Calu3 (cell line): Measurements from ENCODE around the gene GOLGA8T. TPM values are rescaled to one million over a fixed set of nuclear protein-coding genes. Genes with fewer than 3 reads are reported as not detected.
"Not testable (repeated sequence)": the region's sequence is repeated elsewhere in the genome, so short reads cannot be mapped to it uniquely, and the experiment has no call there.

Experiments used
- BruUV-seq: library from RNA; stranded (reverse); fragments of 400-500 nt; replicated peaks from 2 replicates; lab custom pipeline; 2021; lab: Mats Ljungman, UMichigan
- CTCF ChIA-PET: fragments of 300-600 bp; sonication (Branson Sonifier 250); formaldehyde crosslinking; loops from one replicate; lab custom pipeline; 2022; ENCODE audit warnings: antibody characterized with exemption; lab: Charles Lee
- DNase-seq: peaks from one replicate; pipeline ENCODE4 v3.0.0; 2022
- H3K27ac Mint-ChIP-seq: one replicate; pipeline ENCODE4 v1.8.0; 2022; ENCODE audit warnings: mixed read lengths; ENCODE audit not compliant: unreplicated experiment
- H3K27me3 Mint-ChIP-seq: one replicate; pipeline ENCODE4 v1.8.0; 2022; ENCODE audit warnings: mixed read lengths; ENCODE audit not compliant: unreplicated experiment
- H3K36me3 Mint-ChIP-seq: one replicate; pipeline ENCODE4 v1.8.0; 2022; ENCODE audit warnings: mild to moderate bottlenecking, moderate library complexity, mixed read lengths; ENCODE audit not compliant: insufficient read depth, unreplicated experiment
- H3K4me1 Mint-ChIP-seq: one replicate; pipeline ENCODE4 v1.8.0; 2022; ENCODE audit warnings: mild to moderate bottlenecking, low read depth, mixed read lengths; ENCODE audit not compliant: unreplicated experiment
- H3K4me3 Mint-ChIP-seq: one replicate; pipeline ENCODE4 v1.8.0; 2022; ENCODE audit warnings: mild to moderate bottlenecking, low read depth, moderate library complexity, mixed read lengths; ENCODE audit not compliant: unreplicated experiment
- H3K9me3 Mint-ChIP-seq: one replicate; pipeline ENCODE4 v1.8.0; 2022; ENCODE audit warnings: low read depth, mixed read lengths; ENCODE audit not compliant: unreplicated experiment
- intact Hi-C: fragments of 100-400 bp; cut with micrococcal nuclease; formaldehyde crosslinking; loops from one replicate; pipeline ENCODE4 v1.10.0; 2022; ENCODE audit not compliant: unreplicated experiment
- total RNA-seq: library from RNA; stranded (reverse); gene quantifications from 2 replicates; pipeline ENCODE4 v1.2.3, GENCODE V29; 2022

GOLGA8T gene
- total RNA-seq, 1 experiment from 2014 or later = not detected

DNA sequence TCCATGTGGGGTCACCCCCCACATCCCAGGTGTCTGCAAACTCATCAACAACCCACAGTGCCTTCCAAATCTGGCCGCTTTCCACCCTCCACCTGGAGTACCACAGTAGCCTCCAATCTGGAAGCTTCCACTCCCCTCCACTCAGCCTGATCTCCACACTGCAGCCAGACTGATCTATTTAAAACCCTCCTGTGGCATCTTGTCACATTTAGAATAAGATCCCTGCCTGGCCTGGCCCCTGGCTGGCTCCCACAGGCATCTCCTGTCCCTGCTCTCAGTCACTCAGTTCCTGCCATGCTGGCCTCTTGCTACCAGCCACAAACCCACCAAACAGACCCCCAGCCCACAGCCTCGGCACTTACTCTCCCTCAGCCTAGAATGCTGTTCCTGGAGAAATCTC is 28.9 kb downstream of the GOLGA8T start:
- H3K9me3 Mint-ChIP-seq, CTCF ChIA-PET, BruUV-seq, H3K4me1 Mint-ChIP-seq, H3K4me3 Mint-ChIP-seq, H3K27ac Mint-ChIP-seq, DNase-seq, H3K36me3 Mint-ChIP-seq, H3K27me3 Mint-ChIP-seq, intact Hi-C loops: not testable (repeated sequence)

- not testable (repeated sequence) for H3K36me3 Mint-ChIP-seq, H3K4me3 Mint-ChIP-seq, BruUV-seq
These were observed 29.4 kb downstream of the GOLGA8T start for GRCh38 chr15:30164257-30164656.

GRCh38 chr15:30167403-30167802 is 32.6 kb downstream of the GOLGA8T start:
- H3K4me3 Mint-ChIP-seq, H3K27me3 Mint-ChIP-seq, H3K27ac Mint-ChIP-seq, CTCF ChIA-PET, H3K9me3 Mint-ChIP-seq, intact Hi-C loops, H3K4me1 Mint-ChIP-seq, DNase-seq, H3K36me3 Mint-ChIP-seq, BruUV-seq: not testable (repeated sequence)

More at GRCh38 chr15:30164257-30164656, 29.4 kb downstream of the GOLGA8T start:
- CTCF ChIA-PET, H3K27ac Mint-ChIP-seq, H3K4me1 Mint-ChIP-seq, DNase-seq, intact Hi-C loops, H3K9me3 Mint-ChIP-seq, H3K27me3 Mint-ChIP-seq: not testable (repeated sequence)

DNA sequence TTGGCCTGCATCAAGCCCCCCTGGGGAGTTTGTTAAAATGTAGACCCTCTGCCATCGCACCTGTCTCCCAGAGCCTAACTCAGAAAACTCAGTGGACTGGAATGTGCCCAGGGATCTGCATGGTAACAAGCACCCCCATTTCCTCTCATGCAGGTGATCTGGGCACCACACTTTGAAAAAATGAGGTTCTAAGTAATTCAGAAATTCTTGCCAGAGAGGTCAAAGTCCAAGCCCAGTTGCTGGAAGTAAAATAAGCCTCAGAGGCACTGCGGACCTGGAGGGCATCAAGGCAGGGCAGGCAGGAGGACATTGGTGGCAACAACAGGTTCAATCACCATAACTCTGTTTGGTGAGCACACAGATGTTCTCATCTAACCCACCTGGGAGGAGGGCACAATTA is 33.0 kb downstream of the GOLGA8T start:
- H3K4me1 Mint-ChIP-seq, H3K4me3 Mint-ChIP-seq, BruUV-seq, H3K27me3 Mint-ChIP-seq, CTCF ChIA-PET, H3K9me3 Mint-ChIP-seq, DNase-seq, H3K36me3 Mint-ChIP-seq, H3K27ac Mint-ChIP-seq, intact Hi-C loops: not testable (repeated sequence)

DNA sequence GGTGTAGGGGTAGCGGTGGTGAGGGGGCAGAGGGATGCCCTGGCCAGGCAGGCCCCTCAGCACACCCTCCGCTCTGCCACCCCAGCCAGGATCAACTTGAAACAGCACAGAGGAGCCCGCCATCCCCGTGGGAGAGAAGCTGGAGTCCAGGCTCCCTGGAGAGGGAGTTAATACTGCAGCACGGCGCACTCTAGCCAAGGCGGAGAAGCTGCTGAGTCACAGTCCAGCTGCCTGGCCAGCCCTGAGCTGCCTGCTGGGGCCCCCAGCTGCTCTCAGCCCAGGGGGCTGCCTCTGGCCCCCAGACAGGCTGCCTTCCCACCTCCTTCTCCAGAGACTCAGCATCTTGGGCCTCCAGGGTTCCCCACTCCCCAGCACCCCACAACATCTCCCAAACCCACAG is 36.6 kb downstream of the GOLGA8T start:
- H3K9me3 Mint-ChIP-seq, H3K4me1 Mint-ChIP-seq, H3K36me3 Mint-ChIP-seq, H3K27me3 Mint-ChIP-seq, intact Hi-C loops, H3K4me3 Mint-ChIP-seq, H3K27ac Mint-ChIP-seq, BruUV-seq, DNase-seq, CTCF ChIA-PET: not testable (repeated sequence)

- DNase-seq = peak; percentile 42
- H3K4me1 Mint-ChIP-seq, intact Hi-C loops, BruUV-seq, H3K36me3 Mint-ChIP-seq, CTCF ChIA-PET, H3K27ac Mint-ChIP-seq, H3K9me3 Mint-ChIP-seq, H3K27me3 Mint-ChIP-seq, H3K4me3 Mint-ChIP-seq: not testable (repeated sequence)
These were observed 38.3 kb downstream of the GOLGA8T start for GRCh38 chr15:30173041-30173608.

DNA sequence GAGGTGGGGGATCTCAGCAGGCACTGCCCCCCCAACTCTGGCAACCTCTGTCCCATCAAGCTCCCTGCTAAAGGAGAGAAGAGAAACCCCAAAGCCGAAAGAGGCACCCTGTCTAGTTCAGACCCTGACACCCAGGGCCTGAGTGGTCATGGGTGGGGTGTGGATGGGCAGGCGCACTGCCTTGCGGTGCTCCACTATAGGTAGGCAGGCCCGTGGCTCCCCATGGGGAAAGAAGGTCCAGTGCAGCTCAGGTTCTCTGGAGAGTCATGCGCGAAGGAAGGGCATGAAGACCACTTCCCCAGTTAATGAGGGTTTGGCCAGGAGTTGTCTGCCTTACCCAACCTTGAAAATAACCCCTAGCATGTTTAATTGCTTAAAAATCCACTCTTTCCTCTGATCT is 40.4 kb downstream of the GOLGA8T start:
- H3K27me3 Mint-ChIP-seq, BruUV-seq, DNase-seq, intact Hi-C loops, H3K36me3 Mint-ChIP-seq, H3K4me1 Mint-ChIP-seq, H3K9me3 Mint-ChIP-seq, H3K4me3 Mint-ChIP-seq, CTCF ChIA-PET, H3K27ac Mint-ChIP-seq: not testable (repeated sequence)

DNA sequence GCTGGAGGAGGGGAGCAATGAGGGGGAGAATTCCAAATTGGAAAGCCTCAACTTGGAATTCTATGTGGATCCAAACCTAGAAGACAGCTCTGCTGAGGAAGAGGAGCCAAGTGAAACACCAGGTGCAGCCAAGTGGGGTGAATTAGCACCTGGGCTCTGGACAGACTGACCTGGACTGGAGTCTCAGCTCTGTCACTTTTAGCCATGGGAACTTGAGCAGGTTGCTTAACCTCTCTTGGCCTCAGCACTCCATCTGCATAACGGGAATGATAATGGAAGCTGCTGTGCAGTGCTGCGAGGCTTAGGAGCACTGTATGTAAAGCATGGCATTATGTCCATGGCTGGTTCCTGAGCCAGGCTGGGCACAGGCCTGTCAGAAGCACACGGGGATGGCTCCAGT is 41.8 kb downstream of the GOLGA8T start:
- H3K27ac Mint-ChIP-seq, BruUV-seq, H3K4me3 Mint-ChIP-seq, H3K27me3 Mint-ChIP-seq, H3K4me1 Mint-ChIP-seq, H3K36me3 Mint-ChIP-seq, DNase-seq, H3K9me3 Mint-ChIP-seq, CTCF ChIA-PET, intact Hi-C loops: not testable (repeated sequence)

DNA sequence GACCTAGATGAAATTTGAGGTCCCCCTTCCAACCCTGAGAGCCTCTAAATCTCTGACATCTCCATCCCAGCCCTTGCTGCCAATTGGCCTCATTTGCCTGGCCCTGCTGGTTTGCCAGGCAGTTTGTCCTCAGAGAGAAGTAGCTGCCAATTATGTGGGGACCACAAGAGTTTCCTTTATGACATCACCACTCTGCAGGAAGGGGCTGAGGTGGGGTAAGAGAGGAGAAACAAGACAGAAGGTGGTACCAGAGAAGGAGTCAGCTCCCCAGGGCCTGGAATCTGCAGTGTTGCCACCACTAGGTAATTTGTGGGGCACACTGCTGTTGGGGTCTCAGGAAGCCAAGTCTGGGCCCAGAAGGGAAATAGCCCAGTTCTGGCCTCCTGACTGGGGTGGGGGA is 45.0 kb downstream of the GOLGA8T start:
- H3K9me3 Mint-ChIP-seq, BruUV-seq, H3K27ac Mint-ChIP-seq, intact Hi-C loops, H3K27me3 Mint-ChIP-seq, H3K4me3 Mint-ChIP-seq, H3K36me3 Mint-ChIP-seq, DNase-seq, H3K4me1 Mint-ChIP-seq, CTCF ChIA-PET: not testable (repeated sequence)

GRCh38 chr15:30185495-30185894 is 50.6 kb downstream of the GOLGA8T start:
- BruUV-seq, CTCF ChIA-PET, intact Hi-C loops, H3K27me3 Mint-ChIP-seq, H3K27ac Mint-ChIP-seq, DNase-seq, H3K9me3 Mint-ChIP-seq, H3K36me3 Mint-ChIP-seq, H3K4me3 Mint-ChIP-seq, H3K4me1 Mint-ChIP-seq: not testable (repeated sequence)
